IPS DF 4.7 (cell line): ENCODE data around the gene CHST4.
"Not testable (repeated sequence)": the region's sequence is repeated elsewhere in the genome, so short reads cannot be mapped to it uniquely, and the experiment has no call there.

Source experiments
- DNase-seq: peaks from one replicate; pipeline ENCODE4 v3.0.0-alpha.2; 2013; ENCODE audit warnings: low spot score; ENCODE audit errors: extremely low read depth

Gene CHST4

DNA sequence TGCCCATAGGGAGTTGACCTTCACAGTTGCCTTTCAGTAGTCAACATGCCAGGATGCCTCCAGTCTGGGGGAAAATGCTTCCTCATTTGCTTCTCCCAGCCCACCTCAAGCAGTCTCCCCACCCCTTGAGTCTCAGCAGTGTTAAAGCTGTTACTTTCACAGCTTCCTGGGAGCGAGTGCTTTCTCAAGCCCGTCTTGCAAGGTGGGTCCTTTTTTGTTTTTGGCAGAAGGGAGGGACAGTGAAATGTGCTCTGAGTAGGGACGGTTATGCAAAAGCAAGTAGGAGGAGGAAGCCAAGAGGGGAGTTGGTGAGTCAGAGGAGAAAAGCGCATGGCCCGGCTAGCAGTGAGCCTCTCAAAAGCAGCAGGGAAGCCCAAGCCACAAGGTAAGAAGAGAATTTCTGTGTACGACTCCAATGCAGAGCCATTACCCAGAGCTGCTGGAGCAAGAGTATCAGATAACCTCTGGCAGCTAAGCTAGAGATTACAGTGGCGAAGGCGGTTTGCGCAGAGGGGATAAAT lies at the start of gene CHST4:
Gene CHST4, plus strand, starts transcription at position 316 of the 521 bp plus-strand sequence. CDS start 10,252 bp downstream, outside the sequence.
- peak; percentile 93 for DNase-seq

DNA sequence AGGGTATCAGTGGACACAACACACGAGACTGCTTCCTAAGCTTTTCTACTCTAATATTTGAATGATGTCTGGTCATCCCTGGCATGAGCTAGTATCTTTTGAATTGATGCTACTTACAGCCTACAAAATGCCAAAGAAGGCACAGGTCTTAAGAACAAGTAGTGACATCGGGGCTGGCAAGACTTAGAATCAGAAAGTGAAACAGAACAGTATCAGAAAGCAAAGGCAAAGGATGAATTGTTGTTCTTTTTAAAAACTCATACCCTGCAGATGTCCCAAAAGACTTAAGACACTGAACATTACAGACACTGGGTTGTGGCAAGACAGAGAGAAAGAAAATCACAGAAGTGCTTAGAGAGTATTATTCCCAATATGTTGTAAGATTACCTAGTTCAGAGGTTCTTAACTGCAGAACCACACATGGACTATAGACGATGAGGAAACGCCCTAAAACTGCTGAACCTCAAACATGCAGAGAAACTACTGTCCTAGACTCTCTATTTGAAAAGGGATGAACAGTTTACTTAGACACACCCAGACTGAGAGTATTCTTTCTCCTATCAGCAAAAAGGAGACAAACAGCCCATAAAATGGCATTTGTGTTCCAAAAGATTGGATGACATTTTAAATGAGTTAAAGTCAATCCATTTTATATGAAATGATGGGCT lies 49.6 kb upstream of the CHST4 start:
- DNase-seq: no peak

DNA sequence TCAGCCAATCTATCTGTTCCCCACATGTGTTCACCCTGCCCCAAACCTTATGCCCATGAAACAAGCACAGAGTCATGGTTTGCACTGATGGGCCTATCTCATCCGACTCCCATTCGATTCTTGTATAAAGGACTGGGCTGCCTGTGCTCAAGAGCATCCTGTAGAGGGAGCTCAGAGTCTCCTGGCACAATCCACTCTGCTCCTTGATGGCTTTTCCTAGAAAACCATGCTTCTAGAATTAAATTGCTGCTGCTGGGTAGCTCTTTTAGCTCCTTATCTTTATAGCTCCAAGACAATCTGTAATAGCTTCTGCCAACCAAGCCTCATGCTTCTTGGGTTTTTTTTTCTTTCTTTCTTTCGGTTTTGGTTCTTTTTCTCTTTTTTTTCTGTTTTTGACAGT lies 46.8 kb upstream of the CHST4 start:
- no peak for DNase-seq

DNA sequence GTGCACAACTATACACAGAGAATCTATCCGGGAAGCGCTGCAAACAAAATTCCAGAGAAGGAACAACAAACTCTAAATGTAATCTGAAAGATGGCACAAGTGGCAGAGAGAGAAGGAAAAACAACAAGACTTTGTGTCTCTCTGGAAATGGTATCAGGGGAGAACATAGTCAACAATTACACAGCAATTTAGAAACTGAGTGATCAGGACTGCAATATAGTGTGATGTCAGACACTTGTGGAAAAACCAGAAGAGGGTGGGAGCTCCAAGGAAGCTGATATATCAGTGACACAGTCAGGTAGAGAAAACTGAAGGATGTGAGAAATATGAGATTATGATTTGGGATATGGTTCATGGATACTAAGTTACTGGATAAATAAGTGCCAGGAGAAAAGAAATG lies 45.3 kb upstream of the CHST4 start:
- DNase-seq: no peak

DNA sequence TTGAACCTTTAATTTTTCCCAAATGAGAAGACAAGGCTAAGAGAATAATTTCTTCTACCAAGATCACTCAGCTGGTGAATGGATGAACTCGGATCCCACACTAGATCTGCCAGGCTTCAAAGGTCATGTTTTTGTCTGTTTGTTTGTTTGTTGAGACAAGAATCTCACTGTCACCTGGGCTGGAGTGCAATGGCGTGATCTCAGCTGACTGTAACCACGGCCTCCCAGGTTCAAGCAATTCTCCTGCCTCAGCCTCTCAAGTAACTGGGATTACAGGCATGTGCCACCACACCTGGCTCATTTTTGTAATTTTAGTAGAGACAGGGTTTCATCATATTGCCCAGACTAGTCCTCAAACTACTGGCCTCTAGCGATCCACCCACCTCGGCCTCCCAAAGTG lies 43.7 kb upstream of the CHST4 start:
- DNase-seq: no peak

DNA sequence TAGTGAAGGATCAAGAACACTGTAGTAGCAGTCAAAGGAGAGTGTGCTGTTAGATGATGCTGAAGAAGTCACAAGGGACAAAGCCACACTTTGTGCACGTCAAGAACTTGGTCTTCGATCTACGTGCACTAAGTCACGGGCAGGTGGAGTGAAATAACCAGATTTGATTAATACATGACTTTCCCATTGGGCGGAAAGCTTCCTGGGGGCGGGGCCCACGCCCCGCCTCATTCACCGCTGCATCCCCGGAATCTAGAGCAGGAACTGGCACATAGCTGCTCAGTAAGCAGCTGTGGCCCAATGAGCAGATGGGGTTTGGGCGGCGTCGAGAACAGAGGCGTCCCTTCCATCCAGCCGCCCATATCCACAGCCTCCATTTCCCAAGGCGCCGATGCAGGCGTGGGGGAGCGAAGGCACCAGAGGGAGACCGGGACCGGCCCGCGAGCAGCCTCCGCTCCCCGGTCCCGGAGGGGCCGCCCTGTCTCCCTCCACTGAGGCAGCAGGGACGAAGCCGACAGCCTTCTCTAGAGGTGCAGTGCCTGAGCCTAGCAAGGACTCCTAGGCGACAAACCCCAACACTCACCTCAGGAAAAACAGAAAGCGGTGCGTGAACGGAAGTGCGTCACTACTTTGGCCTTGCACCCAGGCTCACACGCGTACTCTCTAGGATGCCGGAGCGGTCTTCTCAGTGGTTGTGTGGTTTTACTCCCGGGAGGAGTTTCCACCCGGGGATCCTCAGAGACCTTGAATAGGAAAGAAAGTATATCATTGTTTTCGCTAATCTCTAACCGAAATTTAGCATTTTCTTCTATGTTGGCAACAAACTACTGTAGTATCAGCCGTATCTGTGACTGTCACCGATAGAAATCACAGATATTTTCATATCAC lies 42.0 kb upstream of the CHST4 start:
- no peak for DNase-seq

DNA sequence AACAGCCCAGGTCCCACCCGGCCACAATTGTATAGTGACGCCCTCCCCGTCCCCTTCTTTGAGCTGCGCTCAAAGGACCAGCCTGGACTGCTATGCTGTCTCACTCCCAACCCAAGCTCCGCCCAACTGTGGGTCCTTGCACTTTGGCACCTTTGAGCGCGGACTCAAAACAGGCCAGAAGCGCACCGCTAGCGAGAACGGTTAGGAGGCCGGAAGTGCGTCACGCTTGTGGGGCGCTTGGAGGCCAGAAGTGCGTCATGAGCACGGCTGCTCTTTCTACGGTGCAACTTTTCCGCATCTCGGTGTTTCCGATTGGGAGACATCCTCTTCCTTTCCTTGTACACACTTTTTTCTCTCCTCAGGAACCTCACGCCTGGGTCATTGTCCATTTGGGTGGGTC lies 37.1 kb upstream of the CHST4 start, which contains the start of gene ZNF19:
Gene ZNF19, minus strand, starts transcription at position 203 of the 400 bp plus-strand sequence. CDS start 7,210 bp downstream, outside the sequence.
- DNase-seq: no peak

DNA sequence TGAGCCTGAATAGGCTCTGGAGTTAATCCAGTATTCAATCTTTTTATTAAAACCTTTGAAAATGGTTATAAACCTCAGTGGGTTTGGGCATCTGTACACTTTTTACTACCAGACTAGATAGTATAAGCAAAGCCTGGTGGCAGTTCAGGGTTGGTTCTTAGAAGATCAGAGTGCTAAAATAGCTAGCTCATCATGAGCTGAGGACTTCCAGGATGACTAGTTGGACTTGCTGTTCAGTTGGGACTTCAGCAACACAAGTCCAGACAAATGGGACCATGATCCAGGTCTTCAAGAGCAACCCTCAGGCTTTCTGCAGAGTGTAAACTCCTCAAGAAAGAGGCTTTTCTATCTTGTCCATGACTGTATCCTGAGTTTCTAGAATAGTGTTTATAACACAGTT lies 35.9 kb upstream of the CHST4 start:
- DNase-seq: no peak

DNA sequence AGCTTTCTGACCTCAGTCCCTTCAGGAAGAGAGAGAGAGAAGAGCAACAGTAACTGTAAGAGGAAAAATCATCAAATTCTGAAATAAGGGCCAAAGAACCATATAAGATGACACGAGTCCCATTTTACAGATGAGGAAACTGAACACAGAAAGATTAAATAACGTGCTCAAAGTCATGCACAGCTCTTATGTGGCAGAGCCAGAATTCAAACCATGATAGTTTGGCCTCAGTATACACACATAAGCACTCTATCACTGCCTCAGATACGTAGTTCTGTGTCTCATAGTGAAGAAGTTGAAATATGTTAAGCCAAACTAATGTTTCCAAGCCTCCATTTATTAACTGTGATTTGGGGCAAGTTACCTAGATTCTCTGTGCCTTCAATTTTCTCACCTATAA lies 35.2 kb upstream of the CHST4 start:
- DNase-seq: no peak

DNA sequence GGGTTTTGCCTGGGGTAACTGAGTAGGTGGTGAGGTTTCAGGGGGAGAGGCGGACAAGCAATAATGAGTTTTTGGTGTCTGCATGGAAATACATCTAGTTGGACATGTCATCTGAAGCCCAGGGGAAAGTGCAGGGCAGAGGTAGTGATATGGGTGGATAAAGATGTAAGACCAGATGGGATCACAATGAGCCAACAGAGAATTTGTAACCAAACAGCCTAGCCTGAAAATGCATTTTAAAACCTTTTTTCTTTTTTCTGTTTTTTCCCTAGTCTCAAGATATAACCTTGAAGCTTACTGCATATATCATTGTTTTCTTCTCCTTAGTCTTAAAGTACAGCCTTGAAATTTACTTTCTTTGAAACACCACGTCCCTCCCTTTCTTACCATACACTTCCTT lies 33.4 kb upstream of the CHST4 start:
- no peak for DNase-seq

DNA sequence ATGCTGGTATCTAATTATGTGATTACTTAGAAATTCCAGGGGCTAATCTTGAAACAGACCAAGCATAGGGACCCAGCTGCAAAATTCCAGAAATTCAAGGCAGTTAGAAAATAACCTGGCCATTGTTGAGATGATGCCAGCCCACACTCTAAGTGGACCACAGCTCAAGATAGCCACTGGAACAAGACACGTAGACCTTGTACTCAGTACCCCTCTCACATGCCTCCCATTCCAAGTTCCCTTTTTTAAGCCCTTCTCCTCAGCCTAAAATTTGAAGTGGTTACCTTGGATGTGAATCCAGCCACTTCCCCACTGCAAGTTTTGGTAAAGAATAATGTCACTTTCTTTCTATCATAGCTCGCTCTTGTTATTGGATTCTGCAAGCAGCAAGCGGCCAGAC lies 33.0 kb upstream of the CHST4 start:
- no peak for DNase-seq

DNA sequence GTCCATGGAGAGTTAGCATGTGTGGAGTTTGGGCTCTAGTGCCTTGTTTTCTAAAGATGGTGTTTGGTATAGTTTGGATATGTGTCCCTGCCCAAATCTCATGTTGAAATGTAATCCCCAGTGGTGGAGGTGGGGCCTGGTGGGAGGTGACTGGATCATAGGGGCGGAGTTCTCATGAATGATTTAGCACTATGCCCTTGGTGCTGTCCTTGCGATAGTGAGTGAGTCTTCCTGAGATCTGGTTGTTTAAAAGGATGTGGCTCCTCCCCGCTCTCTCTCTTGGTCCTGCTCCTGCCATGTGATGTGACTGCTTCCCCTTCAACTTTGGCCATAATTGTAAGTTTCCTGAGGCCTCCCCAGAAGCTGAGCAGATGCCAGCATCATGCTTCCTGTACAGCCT lies 28.2 kb upstream of the CHST4 start:
- no peak for DNase-seq

DNA sequence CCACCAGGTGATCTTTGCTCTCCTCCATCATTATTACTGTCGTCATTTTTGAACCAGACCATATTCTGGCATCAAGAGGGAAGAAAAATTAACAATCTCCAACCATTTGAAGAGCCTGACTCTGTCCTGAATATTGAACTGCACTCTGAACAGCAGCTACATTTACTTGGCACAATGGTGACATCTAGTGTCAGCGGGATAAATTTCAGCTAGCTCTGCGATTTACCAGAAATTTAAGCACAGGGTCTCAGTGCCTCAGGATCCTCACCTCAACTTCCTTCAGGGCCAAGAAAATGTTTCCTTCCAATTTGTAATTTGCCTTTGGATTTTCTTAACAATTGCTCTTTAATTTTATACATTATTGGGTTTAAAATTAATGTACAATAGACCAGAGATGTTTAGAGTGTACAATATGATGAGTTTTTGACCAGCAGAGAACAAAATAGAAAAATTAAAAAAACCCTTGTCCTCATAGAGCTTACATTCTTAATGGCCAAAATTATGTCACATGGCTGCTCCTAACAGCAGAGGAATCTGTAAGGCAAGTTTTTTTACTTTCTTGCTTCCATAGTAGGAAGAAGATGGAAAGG lies 26.4 kb upstream of the CHST4 start:
- no peak for DNase-seq

DNA sequence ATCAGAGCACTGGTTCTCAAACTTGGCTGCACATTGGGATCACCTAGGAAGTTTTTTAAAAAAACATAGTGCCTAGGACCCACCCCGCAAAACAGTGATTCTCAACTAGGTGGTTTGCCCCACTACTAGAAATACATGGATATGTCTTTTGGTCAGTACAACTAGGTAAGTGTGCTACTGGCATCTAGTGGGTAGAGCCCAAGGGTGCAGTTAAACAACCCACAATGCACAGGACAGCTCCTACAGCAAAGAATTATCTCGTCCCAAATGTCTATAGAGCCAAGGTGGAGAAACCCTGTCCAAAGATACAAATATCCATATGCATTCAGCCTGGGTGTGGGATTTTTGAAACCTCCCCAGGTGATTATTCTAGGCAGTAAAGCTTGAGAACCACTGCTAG lies 25.3 kb upstream of the CHST4 start:
- no peak for DNase-seq

DNA sequence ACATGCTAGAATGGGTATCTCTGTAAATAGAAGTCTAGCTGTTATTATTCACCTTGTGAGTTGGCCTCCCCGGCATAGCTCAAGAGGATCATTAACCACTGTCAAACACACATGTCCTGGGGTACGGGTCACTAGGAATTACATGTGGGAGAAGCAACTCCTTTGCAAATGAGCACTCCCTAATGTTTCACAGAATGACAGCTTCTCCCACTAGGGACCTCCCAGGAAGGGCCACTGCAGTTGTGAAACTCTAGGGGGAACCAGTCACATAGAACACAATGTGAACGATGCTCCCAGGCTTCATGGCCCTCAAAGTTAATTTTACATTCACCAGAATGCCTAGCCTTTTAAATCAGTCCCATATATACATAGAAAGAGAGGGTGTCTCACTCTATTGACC lies 24.7 kb upstream of the CHST4 start:
- no peak for DNase-seq

DNA sequence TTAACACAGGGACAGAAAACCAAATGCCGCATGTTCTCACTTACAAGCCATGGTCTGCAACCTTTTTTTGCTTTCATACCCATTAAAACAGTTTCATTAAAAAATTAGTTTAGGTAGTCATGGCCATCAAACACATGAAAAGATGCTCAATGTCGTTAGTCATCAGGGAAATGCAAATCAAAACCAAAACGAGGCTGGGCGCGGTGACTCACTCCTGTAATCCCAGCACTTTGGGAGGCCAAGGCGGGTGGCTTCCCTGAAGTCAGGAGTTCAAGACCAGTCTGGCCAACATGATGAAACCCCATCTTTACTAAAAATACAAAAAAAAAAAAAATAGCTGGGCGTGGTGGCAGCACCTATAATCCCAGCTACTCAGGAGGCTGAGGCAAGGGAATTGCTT lies 22.2 kb upstream of the CHST4 start:
- DNase-seq: not testable (repeated sequence)

DNA sequence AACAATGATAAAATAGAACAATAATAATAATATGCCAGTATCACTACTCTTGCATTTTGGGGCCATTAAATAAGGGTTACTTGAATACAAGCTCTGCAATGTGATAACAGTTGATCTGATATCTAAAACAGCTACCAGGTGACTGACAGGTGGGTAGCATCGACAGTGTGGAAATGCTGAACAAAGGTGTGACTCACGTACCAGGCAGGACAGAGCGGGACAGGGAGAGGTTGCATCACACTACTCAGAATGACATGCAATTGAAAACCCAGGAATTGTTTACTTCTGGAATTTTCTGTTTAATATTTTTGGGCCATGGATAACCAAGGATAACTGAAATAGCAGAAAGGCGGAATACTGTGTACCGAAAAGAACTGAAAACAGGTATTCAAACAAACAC lies 21.3 kb upstream of the CHST4 start:
- DNase-seq: no peak

DNA sequence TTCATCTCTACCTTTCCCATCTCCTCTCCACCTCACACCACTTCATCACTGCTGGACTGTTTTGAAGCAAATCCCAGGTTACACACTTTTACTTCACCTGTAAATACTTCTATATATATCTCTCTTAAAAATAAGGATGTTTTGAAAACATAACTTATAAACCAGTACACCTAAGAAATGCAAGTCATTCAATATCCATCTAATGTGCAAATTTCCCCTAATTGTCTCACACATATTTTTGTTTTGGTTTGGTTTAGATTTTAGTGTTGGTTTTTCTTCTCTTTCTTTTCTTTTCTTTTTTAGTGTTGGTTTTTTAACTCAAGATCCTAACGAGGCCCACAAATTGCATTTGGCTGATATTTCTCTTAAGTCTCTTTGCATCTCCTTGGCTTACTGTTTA lies 19.2 kb upstream of the CHST4 start:
- DNase-seq: no peak

DNA sequence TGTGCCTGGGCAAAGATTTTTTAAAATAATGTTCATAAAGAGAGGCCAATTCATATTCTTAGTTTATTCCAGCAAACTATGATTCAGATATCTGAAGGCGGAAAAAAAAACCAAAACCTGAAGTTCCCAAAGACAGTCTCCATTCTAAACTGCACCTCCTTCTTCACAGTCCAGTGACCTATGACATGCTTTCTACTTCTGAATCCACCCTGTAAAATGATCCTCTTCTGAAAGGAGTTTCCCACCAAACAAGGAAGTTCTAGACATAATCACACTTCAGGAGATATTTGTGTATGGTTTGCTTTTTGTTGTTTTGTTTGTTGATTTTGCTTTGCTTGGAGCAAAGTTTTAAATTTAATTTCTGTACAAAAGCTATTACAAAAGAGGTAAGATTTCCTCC lies 12.9 kb upstream of the CHST4 start:
- DNase-seq: no peak

DNA sequence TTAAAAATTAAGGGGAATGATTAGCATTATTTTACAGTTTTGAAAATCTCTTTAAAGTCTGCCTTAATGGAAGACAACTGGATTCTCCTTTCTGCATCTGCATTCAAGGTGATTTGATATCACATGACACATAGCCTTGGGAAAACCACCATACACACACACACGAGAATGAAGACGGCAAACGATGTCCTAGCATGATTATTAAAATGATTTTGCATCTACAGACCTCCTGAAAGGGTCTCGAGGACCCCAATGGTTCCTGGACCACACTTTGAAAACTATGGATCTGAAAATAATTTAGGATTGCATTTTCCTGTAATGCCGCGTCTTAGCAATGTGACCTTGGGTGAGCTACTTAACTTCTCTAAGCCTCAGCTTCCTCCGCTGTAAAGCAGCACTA lies 11.8 kb upstream of the CHST4 start:
- no peak for DNase-seq

DNA sequence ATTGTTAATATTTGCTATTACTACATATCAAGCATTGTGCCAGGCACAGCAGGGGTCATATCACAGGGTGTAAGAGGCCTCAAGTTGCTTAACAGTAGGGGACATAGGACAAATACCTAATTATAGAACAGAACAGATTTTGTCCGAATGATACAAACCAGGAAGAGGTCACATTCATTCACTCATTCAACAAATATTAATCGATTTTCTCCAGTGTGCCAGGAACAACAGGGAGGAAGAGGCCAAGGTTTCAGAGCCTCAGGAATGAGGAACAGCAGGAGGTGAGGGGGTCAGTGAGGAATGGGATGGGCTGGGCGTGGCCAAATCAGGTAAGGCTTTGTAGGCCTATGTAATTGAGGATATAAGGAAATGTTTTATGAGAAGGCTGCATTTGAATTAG lies 11.2 kb upstream of the CHST4 start:
- no peak for DNase-seq

DNA sequence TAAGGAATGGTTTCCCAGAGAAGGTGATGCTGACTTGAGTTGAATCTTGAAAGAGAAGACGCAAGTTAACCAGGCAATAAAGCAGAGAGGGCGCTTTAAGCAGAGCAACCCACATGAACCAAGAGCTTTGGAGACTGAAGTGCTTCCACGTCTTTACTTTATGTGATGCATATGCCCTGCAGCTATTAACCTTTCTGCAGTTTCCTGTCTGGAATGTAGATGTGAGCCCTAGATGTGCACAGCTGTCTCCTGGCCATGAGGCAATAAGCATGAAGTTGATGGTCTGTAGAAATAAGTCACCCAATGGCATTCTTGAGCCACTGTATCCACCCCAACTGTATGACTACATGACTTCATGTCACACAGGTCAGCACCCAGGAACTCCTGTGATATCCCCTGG lies 5.7 kb upstream of the CHST4 start:
- DNase-seq: no peak
